PFSK-1 (cell line): ENCODE measurements around the gene LTBP1.

Source experiments
- FOXP2 ChIP-seq: optimal IDR thresholded peaks from 2 replicates; pipeline ENCODE3; 2011; ENCODE audit warnings: borderline replicate concordance, control low read depth, inconsistent platforms; ENCODE audit not compliant: insufficient read depth; ENCODE audit errors: extremely low read length, extremely low read depth
- POLR2AphosphoS5 ChIP-seq: IDR thresholded peaks from 2 replicates; pipeline ENCODE4 v1.6.1; 2012; ENCODE audit warnings: low read depth, mild to moderate bottlenecking, control low read depth, low read length, moderate library complexity
- REST ChIP-seq, 2 experiments: IDR thresholded peaks; 2 replicates each; pipeline versions ENCODE4 v1.6.1 to v1.8.0; 2011 to 2012; ENCODE audit warnings: low read depth in 2 of 2, low read length in 2 of 2, control low read depth in 1 of 2, inconsistent platforms in 1 of 2, mild to moderate bottlenecking in 1 of 2, moderate library complexity in 1 of 2; ENCODE audit not compliant: insufficient read depth in 1 of 2
- SIN3A ChIP-seq: IDR thresholded peaks from 2 replicates; pipeline ENCODE4 v1.6.1; 2012; ENCODE audit warnings: mild to moderate bottlenecking, low read length, moderate library complexity, borderline replicate concordance; ENCODE audit not compliant: insufficient read depth
- TAF1 ChIP-seq: IDR thresholded peaks from 2 replicates; pipeline ENCODE4 v1.6.1; 2012; ENCODE audit warnings: low read length, control low read depth, borderline replicate concordance; ENCODE audit not compliant: insufficient read depth

The LTBP1 gene

GRCh38 chr2:33365264-33365970 is 418.7 kb downstream of the LTBP1 start:
- no peak for TF ChIP-seq POLR2AphosphoS5
- no peak for TF ChIP-seq REST (IDR thresholded peaks at IDR 0.05; ENCODE audit: insufficient read depth in 1 of 2, low read depth in 2 of 2, low read length in 2 of 2)
- TF ChIP-seq TAF1 = no peak
- TF ChIP-seq FOXP2 = no peak
- TF ChIP-seq SIN3A = no peak

GRCh38 chr2:33366473-33366872 is 419.7 kb downstream of the LTBP1 start:
- TF ChIP-seq REST (IDR thresholded peaks at IDR 0.05; ENCODE audit: insufficient read depth in 1 of 2, low read depth in 2 of 2, low read length in 2 of 2) (no peak), POLR2AphosphoS5 (no peak), FOXP2 (no peak), TAF1 (no peak), SIN3A (no peak)

- TF ChIP-seq FOXP2 (no peak), SIN3A (no peak), POLR2AphosphoS5 (no peak), REST (IDR thresholded peaks at IDR 0.05; ENCODE audit: insufficient read depth in 1 of 2, low read depth in 2 of 2, low read length in 2 of 2) (no peak), TAF1 (no peak)
Observed at GRCh38 chr2:33369191-33369590, 422.4 kb downstream of the LTBP1 start.

- TF ChIP-seq SIN3A (no peak), TAF1 (no peak), REST (IDR thresholded peaks at IDR 0.05; ENCODE audit: insufficient read depth in 1 of 2, low read depth in 2 of 2, low read length in 2 of 2) (no peak), POLR2AphosphoS5 (no peak), FOXP2 (no peak)
Observed at GRCh38 chr2:33370636-33371265, 424.0 kb downstream of the LTBP1 start.
